PC-9 (cell line): ENCODE results near the gene NCOA3.

ENCODE experiments used
- EZH2 ChIP-seq: fragments of 200-600 bp; sonication (generic); IDR thresholded peaks from 2 replicates; pipeline ENCODE4 v1.8.0; 2017; ENCODE audit warnings: antibody characterized with exemption, low read depth
- TF ChIP-seq, protein P1 (sequence below): fragments of 200-600 bp; sonication (generic); conservative IDR thresholded peaks from 2 replicates; pipeline ENCODE4 v1.6.1; 2017; ENCODE audit warnings: mixed run types, antibody characterized with exemption, mild to moderate bottlenecking, moderate library complexity

DNA sequence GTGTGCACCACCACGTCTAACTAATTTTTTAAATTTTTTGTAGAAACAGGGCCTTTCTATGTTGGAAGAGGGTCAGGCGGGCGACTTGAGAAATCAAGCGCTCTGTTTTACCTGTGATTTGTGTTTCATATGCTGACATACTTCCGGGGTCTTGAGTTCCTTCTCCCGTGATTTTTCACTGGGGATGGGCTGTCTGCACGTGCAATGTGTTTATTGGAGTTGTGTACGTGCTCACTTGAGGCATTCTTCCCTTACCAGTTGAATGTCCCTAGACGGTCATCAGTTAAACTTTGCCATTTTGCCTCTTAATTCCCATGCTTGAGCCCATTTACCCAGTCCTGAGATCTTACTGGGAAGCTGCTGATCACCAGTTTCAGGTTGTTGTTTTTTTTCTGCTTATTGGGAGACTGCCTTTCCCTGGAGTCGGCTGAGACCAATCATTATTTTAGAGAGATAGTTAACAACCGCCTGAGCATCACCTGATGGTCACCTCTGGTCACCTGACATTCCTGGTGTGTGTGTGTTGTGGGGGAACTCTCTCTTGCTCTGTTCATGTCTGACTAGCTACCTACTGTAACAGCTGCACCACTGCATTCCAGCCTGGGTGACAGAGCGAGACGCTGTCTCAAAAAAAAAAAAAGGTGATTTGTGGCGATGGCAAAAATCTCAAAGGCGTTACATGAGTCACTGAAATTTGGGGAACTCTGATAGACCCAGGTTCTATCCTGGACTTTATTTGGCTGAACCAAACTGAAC, 34.8 kb upstream of the NCOA3 start:
- no peak for TF ChIP-seq EZH2
- TF ChIP-seq, protein P1, sequence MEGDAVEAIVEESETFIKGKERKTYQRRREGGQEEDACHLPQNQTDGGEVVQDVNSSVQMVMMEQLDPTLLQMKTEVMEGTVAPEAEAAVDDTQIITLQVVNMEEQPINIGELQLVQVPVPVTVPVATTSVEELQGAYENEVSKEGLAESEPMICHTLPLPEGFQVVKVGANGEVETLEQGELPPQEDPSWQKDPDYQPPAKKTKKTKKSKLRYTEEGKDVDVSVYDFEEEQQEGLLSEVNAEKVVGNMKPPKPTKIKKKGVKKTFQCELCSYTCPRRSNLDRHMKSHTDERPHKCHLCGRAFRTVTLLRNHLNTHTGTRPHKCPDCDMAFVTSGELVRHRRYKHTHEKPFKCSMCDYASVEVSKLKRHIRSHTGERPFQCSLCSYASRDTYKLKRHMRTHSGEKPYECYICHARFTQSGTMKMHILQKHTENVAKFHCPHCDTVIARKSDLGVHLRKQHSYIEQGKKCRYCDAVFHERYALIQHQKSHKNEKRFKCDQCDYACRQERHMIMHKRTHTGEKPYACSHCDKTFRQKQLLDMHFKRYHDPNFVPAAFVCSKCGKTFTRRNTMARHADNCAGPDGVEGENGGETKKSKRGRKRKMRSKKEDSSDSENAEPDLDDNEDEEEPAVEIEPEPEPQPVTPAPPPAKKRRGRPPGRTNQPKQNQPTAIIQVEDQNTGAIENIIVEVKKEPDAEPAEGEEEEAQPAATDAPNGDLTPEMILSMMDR = no peak
